NCI-H187 (cell line): ENCODE data around the gene MCF2L.

Experiments
- DNase-seq, 2 experiments: peaks; one replicate each; lab custom pipeline; 2025; lab: John Stamatoyannopoulos, UW

Gene MCF2L

DNA sequence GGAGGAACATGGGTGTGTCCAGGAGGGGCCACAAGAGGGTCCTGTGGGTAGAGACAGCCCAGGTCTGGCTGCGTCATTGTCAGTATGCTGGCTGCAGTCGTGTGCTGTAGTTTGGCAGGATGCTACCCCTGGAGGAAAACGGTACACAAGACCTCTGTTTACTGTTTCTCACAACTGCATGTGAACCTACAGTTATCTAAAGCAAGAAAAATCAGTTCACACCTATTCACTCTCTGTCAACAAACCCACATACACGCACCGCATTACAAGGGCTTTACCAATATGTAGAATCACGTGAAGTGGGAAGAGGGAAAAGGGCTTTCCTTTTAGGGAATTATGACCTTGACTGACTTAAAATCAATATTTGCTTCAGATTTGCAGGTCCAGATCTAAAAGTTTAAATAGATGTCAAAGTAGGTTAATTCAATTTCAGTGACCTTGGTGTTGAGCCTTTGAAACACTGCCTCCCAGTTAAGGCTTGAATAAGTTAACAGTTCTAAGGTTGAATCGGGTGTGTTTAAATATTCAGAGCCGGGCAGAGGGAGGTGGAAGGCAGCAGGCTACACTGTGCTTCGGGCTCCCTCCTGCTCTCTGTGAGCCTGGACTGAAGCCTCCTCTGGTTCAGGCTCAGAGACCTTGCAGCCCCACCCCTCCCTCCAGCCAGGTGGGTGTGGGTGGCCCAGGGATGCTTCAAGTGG, 17.2 kb upstream of the MCF2L start:
- DNase-seq: no peak

DNA sequence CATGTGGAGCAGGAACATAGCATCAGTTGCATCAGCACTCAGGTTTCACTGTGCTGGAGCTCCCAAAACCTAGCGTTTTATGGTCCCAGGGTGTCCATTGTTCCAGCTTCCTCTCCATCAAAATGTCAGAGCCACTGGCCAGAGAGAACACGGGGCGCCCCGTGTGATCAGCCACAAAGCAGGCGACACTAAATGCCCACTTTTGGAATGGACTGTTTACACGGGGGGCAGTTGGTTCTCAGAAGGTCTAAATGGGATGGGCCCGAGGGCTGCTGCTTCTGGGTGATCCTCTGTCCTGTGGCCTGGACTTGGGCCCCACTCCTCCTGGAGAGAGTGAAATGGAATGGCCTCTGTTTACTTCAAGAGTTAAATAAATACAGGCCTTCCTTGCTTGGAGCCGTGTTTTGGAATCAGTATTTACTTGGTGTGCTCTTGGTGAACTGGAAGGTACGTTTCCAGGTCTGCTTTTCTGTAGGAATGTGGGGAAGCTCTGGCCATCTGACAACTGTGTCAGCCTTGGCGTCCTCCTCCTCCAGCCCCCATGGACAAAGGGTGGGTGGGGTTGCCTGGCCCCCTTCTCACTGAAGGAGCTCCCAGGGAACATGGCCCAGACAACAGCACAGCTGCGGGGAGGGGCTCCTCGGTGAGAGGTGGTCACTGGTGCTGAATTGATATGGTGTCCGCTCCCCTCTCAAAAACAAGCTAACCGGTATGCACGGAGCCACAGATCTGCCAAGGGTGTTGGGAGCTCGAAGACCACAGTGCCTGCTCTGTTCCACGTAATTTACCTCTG, 16.1 kb upstream of the MCF2L start:
- no peak for DNase-seq

DNA sequence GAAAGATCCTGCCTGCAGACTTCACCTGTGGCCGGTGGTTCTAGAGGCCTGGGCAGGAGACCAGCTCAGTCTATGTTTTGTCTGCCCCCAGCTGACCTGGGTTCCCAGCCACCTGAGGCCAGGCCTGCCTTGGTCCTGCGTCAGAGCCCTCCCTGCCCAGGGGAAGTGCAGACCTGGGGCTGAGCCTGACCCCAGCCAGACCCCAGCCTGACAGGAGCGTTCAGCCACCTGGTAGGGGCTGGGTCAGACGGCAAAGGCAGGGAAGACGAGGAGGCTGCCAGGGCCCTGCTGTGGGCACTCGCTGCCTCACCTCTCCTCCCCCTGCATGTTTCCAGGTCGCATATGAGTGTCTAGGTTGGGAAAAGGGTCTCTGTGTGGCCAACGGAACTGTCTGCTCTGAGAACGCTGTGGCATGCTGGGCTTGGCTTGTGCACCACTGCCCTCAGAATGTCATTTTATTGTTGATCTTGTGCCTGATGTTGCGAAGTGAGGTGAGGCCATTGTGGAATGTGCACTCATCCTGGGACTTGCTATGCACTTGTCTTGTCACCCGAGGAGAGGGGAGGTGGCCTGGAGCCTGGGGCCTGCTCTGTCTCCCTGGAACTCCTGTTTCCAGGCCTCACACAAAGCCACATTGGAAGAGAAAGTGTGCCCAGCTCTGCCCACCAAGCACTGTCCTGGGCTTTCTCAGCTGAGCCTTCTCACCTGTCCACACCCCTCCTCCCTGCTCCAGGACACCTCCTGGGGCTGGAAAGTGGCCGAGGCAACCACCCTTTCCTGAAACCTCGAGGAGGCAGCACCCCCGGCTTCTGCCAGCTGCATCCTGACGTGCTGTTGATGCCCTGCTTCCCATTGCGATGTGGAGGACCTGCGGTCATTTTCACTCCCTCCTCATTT, 15.2 kb upstream of the MCF2L start:
- no peak for DNase-seq

DNA sequence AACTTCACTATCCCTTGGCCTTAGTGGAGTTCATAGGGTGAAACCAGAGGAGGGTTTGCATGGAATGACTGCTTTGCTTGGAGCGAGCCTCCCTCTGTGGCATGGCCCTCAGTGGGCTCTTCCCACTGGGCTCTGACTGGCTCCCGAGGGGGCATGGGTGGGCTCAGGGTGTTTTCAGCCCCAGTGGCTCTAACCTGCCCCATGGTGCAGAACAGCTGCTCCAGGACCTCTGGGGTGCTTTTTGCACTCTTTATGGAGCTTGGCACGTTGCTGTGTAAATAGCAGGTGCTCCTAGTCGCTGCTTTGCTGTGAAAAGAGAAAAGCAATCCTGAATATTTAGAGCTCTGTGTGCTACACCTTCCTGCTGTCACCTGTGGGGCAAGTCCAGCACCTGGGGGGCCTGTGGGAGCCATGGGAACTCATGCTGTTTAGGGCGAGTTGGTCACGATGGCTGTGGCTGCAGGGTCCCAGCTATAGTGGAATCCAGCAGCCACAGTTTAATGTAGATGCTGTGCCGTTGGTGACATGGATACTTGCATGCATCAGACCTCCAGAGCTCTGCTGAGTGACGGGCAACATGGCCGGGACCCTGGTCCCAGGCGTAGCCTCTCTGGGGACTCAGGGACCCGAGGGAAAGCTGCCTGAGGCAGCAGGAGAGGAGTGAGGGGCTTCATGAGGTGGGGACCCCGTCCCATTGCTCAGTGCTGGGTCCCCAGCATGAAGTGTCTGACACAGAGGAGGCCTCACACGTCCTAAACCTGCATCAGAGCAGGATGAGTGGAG, 14.3 kb upstream of the MCF2L start:
- no peak for DNase-seq

DNA sequence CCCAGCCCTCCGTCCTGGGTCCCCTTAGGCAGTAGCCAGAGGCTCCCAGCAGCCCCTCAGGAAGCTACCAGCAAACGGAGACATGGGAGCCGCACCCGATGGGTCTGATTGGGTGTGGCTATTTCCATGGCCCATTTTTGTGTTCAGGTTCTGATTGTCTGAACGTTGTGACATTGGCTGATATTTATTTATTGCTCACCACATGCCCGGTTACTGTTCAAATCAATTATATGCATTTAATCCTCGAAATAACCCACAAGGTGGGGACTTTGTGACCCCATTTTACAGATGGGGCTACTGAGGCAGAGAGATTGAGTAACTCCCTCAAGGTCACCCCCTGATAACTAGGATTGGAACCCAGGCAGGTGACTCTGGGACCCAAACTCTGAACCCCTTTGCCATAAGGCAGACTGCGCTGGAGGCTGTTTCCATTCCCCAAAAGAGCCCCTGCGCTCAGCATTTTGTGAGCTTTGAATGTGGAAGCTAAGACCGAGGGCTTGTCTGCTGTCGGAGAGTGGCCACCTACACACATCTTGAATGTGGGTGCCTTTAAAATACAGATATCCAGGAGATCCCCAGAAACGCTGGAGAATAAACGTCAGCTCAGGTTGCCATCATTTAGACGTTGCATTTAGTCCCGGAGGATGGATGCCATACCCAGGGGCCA, 13.6 kb upstream of the MCF2L start:
- DNase-seq: no peak

DNA sequence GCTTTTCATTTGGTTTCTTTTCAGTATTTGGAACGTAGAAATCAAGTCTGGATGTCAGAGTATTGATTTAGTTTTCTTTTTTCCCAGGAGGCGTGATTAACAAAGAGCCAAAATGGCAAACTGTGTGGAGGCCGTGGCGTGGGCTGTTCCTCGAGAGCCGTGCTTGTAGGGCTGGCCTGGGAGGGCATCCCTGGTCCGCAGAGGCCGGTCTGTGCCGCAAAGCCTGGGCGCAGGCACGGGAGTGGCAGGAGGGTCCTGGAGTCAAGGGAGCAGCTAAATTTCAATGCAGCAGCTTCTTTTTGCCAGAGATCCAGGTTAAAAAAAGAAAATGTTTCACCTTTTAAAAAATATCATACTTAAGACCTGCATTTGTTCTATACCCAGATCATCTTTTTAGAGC, 13.1 kb upstream of the MCF2L start:
- no peak for DNase-seq

DNA sequence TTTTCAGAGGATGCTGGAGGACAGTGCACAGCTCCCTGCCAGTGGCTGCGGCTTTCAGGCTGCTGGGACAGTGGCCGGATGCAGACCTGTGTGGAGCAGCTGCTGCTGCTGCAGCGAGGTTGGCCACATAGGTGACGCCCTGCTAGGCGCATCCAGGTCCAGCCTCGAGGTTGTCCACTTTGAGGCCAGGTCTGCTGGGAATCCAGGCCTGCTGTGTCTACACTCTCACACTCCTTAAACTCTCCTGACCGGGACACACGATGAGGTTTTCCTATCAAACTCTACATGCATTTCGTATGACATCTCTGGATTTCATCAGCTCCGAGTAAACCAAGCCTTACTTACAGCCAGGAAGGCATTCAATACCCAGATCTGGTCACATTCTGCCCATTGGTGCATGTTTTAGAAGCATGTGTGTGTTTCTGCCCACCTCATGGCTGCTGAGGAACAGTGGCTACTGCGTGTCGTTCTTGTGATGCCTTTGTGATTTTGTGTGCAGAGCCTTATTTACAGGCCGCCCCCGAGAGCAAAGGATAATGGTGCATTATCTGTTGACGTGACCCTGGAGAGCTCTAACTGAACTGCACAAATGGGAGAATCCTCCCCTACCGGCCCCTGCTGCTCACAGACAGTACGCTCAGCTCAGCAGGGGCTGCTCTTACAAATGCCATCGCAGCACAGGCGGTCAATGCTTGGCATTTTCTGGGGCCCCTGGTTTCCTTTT, 12.3 kb upstream of the MCF2L start:
- DNase-seq: no peak

DNA sequence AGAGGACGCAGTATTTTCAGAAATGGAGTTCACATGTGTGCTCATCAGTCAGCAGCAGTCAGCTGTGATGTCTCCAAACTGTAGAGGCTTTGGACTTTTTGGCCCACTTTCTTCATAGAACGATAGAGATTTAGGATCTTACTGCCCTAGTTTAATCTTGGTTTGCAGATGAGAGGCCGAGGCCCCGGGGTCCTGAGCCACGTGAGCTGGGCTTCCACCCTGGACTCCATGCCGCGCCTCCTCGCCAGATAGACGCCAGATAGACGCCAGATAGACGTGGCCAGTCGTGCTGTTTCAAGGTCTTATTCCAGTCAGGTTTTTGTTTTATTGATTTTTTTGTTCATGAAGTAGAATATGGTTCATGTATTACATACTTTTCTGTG, 11.7 kb upstream of the MCF2L start:
- no peak for DNase-seq

DNA sequence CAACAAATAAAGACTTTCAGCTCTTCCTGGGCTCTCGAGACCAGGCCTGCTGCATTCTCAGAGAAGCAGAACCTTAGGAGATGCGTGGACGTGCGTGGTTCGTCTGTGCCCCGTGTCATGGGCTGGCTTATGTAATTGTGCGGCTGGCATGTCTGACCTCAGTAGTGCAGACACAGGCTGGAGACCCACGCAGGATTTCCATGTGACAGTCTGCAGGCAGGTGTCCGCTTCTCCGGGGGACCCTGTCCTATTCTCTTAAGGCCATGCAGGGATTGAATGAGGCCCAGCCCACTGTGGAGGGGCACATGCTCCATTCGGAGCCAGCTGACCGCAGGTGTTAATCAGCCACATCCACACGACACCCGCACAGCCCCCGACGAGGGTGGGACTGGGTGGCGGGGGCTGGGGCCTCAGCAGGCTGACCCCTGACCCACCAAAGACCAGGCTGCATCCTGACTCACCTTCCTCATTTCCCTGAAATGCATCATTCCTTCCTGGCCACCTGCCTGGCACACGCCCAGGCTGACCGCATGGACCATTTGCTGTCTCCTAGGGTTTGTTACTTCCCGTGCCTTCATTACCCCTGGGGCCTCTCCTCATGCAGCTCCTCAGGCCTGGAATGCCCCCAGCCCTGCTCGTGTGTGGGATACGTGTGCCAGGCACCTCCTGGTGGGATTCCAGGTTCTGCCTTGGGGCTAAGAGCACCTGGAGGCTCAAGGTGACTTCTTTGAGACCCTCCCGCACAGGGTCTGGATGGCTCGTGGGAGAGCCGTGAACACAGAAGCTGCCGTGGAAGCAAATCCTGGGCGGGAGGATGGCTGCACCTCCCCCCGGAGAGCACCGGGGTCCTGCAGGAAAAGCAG, 10.7 kb upstream of the MCF2L start:
- DNase-seq: no peak

DNA sequence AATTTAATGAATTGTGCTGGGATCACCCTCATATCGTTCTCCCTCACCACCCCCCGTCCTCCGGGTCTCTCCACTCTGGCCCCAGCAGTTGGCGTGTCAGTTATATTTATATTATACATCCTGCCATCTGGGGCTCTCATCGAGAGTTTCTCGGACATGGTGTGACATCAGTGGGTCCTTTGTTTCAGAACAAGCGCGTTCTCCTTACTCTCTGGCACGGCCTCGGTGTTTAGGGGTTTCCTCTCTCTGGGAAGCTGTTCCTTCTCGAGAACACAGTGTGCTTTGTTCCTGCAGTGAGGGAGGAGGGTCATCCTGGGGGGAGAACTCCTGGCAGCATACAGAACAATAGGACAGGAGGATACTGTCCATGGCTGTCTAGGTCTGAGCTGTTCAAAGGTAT, 9.8 kb upstream of the MCF2L start:
- DNase-seq: no peak

DNA sequence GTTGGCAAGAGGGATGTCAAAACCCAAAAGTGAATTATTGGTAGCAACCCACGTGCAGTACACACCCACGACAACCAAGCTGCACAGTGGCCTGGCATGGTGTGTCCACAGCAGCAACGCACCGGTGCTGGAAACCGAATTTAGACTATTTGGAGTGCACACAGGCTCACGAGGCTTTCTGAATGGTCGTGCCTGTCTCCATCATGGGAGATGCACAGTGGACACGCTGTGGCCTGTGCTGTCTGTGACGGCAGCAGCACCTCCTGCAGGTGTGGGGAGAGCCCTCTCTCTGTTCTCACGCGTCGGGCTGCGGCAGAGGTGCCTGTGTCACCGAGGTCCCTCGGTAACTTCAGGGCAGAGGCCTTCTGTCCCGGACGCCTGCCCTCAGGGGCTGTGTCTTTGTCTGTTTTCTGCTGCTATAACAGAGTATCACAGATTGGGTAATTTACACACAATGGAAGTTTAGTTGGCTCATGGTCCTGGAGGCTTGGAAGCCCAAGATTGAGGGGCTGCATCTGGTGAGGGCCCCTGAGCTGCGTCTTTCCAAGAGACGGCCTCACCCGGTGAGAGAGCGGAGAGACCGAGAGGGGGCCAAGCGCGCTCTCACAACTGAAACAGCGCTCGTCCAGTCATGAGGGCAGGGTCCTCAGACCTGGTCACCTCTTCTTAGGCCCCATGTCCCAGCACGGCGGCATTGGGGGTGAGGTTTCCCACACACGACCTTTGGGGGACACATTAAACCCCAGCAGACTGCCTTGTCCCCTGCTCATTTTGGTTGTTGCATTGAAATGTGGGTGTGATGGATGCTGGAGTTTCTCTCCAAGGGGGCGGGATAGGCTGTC, 9.1 kb upstream of the MCF2L start:
- no peak for DNase-seq

DNA sequence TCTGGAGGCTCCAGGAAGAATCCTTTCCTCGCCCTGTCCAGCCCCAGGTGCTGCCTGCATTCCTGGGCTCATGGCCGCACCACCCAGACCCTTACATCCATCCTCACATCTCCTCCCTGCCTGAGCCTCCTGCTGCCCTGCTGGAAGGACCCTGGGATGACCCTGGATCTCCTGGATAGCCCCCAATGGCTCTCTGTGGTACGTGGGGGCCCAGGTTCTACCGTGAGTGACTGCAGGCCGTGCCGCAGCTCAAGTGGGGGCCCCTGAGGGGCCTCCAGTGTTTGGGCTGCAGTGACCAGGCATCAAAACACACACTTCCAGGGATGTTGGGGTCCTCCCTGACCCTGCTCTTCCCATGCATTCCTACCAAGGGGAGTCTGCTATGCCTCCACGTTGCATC, 8.3 kb upstream of the MCF2L start:
- DNase-seq: no peak

DNA sequence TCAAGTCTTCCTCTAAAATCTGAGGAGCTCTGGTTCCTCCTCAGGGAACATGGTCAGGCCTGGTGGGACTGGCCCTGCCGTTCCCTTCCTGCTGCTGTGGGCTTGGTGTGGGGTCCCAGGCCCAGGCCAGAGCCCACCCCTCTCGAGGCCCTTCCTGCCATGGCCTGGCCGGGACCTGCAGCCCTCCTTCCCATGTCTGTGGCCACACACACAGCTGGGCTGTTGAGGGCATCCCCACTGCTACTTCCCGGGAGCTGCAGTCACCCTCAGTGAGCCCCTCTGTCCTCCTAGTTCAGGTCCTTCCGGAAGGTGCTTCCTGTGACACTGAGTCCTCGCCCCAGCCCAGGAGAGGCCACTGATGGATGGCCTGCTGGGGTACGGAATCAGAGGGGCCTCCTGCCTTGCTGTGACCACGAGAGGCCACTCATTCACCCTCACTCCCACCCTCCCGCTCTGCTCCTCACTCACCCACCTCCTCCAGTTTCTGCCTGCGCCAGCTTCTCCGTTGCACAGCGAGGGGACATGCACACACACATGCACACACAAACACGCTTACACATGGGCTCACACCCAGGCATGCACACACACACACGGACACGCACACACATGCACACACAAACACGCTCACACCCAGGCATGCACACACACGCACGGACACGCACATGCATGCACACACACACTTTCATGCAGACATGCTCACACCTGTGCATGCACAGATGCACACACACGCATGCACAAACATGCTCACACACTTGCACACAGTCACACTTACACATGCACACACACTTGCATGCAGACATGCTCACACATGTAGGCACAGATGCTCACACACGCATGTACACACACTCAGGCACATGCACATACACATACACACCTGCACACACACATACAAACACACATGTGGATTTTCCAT, 7.3 kb upstream of the MCF2L start:
- no peak for DNase-seq

DNA sequence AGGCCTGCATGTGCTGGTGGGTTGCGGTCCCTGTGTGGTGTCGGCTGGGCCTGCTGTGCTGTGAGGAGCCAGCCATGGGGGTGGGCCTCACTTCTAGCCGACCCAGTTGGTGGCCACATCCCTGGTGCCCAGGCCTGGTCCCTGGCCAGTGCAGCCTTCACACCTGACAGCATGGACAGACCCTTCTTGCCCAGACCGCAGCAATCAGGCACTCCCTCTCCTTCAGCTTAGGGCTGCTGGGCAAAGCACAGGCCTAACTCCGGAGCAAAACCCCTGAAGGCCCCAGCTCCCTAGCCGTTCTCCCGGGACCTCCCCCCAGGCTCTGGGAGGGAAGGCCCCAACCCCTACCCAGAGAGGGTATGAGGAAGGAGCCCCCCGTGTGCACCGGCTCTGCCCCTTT, 6.6 kb upstream of the MCF2L start:
- DNase-seq: no peak

DNA sequence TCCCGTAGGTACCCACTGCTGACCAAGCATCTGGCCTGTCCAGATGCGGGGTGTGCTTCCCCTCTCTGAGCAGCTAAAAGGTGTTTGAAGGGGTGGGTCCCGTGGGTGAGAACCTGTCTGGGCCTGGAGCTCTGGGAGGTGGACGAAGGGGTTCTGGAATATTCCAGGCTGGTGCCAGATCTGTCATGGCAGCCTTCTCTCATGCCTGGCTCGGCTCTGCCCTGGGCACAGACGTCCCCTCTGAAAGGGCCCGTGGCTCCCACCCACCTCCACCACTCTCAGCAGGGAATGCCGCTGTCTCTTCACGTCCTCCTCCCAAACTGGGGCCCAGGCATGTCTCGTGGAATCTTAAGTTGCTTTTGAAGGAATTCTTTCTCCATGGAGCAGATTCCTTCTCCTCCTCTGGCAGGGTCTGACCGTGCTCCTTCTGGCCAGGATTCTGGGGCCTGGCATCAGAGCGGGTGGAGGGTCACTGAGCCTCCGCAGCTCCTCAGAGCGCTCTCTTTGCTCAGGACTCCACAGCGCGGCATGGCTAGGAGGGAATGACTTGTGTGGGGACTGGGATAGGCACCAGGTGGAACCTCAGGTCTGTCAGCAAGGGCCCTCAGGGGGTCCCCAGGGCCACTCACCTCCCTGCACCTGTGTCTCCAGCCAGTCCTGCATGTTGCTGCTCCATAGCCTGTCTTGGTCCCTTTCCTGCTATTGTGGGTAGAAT, 5.9 kb upstream of the MCF2L start:
- no peak for DNase-seq

DNA sequence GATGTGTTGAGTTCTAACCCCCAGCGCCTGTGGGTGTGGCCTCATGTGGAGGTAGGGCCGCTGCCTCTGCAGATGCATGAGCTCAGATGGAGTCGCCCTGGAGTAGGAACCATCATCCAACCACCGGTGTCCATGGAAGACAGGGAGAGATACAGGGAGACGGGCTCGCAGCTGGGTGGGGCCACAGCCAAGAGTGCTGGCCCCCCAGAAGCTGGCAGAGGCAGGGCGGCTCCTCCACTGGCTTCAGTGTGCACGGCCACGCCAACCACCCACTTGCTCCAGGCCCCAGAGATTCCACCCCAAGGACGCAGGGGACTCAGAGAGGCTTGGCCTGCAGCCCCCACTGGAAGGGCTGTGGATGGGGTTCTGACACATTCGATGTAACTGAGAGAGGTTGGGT, 5.4 kb upstream of the MCF2L start:
- DNase-seq: no peak

DNA sequence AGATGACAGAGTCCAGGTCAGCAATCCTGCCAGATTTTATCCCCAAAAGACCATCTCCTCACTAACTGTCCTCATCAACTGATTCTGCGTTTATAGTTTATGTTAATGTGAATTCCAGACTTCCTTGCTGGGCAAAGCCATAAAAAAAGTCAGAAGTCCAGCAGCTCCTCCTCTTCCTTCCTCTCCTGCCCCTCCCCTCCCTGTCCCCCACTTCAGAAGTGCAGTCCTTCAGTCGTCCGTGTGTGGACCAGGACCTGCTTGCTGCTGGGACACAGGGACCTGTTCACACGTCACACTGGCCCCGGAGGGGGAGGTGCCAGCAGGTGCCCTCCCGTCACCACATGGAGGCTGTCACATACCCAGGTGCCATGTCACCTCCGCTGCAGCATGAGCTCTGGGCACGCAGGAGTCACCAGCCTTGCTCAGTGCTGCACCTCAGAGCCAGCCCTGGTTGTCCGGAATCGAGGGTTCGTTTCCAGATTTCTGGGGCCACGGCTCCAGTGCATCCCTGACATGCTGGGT, 4.0 kb upstream of the MCF2L start:
- DNase-seq: no peak
